Measurements from ENCODE around the gene ALDH1L1.
"Not testable (repeated sequence)": the region's sequence is repeated elsewhere in the genome, so short reads cannot be mapped to it uniquely, and the experiment has no call there.

ALDH1L1 gene

GRCh38 chr3:126101521-126101982 lies 78.8 kb downstream of the ALDH1L1 start:
- H3K27me3 ChIP-seq (replicated peaks) = no peaks in the 10 kb centered on the region
- no peak for TF ChIP-seq CTCF (IDR thresholded peaks at IDR 0.05; ENCODE audit: low read depth, low read length, missing control alignments)

GRCh38 chr3:126100634-126101301 lies 79.6 kb downstream of the ALDH1L1 start:
- H3K36me3 ChIP-seq (replicated peaks) = no peaks in the 10 kb centered on the region
- no peak for TF ChIP-seq CTCF (IDR thresholded peaks at IDR 0.05; ENCODE audit: low read depth, low read length, missing control alignments)
- in situ Hi-C loops (cut with HindIII; ENCODE audit: low pct_ligation_motif_present, low sequenced_read_pairs) = no loop called here
- H3K27ac ChIP-seq = no peak overlapping the region
- H3K27me3 ChIP-seq (replicated peaks) = no peaks in the 10 kb centered on the region
- DNase-seq = no peak
- no peak overlapping the region for H3K4me3 ChIP-seq (ENCODE audit: low read depth, low read length)

More at GRCh38 chr3:126101521-126101982, 78.8 kb downstream of the ALDH1L1 start:
- no peaks in the 10 kb centered on the region for H3K36me3 ChIP-seq (replicated peaks)
- no peak for DNase-seq
- in situ Hi-C loops (cut with HindIII; ENCODE audit: low pct_ligation_motif_present, low sequenced_read_pairs) = no loop called here
- H3K4me3 ChIP-seq (ENCODE audit: low read depth, low read length) = no peak overlapping the region
- no peak overlapping the region for H3K27ac ChIP-seq

- Histone ChIP-seq H3K4me3 (ENCODE audit: low read depth, low read length) (no peak overlapping the region), H3K27me3 (replicated peaks) (no peaks in the 10 kb centered on the region), H3K36me3 (replicated peaks) (no peaks in the 10 kb centered on the region), H3K27ac (no peak overlapping the region)
- in situ Hi-C loops (cut with HindIII; ENCODE audit: low pct_ligation_motif_present, low sequenced_read_pairs) = no loop called here
- no peak for DNase-seq
- no peak for TF ChIP-seq CTCF (IDR thresholded peaks at IDR 0.05; ENCODE audit: low read depth, low read length, missing control alignments)
Measured at GRCh38 chr3:126100269-126100633, 80.1 kb downstream of the ALDH1L1 start.

- in situ Hi-C loops (cut with HindIII; ENCODE audit: low pct_ligation_motif_present, low sequenced_read_pairs) = no loop called here
- Histone ChIP-seq H3K36me3 (replicated peaks) (no peaks in the 10 kb centered on the region), H3K4me3 (ENCODE audit: low read depth, low read length) (no peak overlapping the region), H3K27me3 (replicated peaks) (no peaks in the 10 kb centered on the region), H3K27ac (no peak overlapping the region)
- no peak for DNase-seq
- no peak for TF ChIP-seq CTCF (IDR thresholded peaks at IDR 0.05; ENCODE audit: low read depth, low read length, missing control alignments)
Measured at GRCh38 chr3:126098391-126098858, 82.0 kb downstream of the ALDH1L1 start.

- Histone ChIP-seq H3K27ac (no peak overlapping the region), H3K36me3 (replicated peaks) (no peaks in the 10 kb centered on the region), H3K4me3 (ENCODE audit: low read depth, low read length) (no peak overlapping the region), H3K27me3 (replicated peaks) (no peaks in the 10 kb centered on the region)
- no peak for DNase-seq
- no peak for TF ChIP-seq CTCF (IDR thresholded peaks at IDR 0.05; ENCODE audit: low read depth, low read length, missing control alignments)
- in situ Hi-C loops (cut with HindIII; ENCODE audit: low pct_ligation_motif_present, low sequenced_read_pairs) = no loop called here
Measured at GRCh38 chr3:126097801-126098200, 82.6 kb downstream of the ALDH1L1 start.

GRCh38 chr3:126096274-126096673 lies 84.1 kb downstream of the ALDH1L1 start:
- H3K4me3 ChIP-seq (ENCODE audit: low read depth, low read length); H3K27ac ChIP-seq; in situ Hi-C loops (cut with HindIII; ENCODE audit: low pct_ligation_motif_present, low sequenced_read_pairs); H3K27me3 ChIP-seq (replicated peaks); DNase-seq; H3K36me3 ChIP-seq (replicated peaks): not testable (repeated sequence)

- in situ Hi-C loops (cut with HindIII; ENCODE audit: low pct_ligation_motif_present, low sequenced_read_pairs) = not testable (repeated sequence)
Measured at GRCh38 chr3:126092128-126092527, 88.3 kb downstream of the ALDH1L1 start.

More at GRCh38 chr3:126092128-126092527, 88.3 kb downstream of the ALDH1L1 start:
- H3K27me3 ChIP-seq (replicated peaks); H3K27ac ChIP-seq; DNase-seq; H3K4me3 ChIP-seq (ENCODE audit: low read depth, low read length); H3K36me3 ChIP-seq (replicated peaks): not testable (repeated sequence)

Measured in brain microvascular endothelial cell (primary cell).